ENCODE results near the gene TOX3. TPM values are rescaled to one million over a fixed set of nuclear protein-coding genes. Genes with fewer than 3 reads are reported as not detected.

TOX3 gene
- total RNA-seq, 1 donor: not detected

GRCh38 chr16:52547834-52548215 is 882 bp upstream of the TOX3 start:
- no peak overlapping the region for H3K4me3 ChIP-seq (ENCODE audit: low read depth, low read length)
- no peak for TF ChIP-seq CTCF (IDR thresholded peaks at IDR 0.05; ENCODE audit: insufficient read depth, low read length)
- DNase-seq (ENCODE audit: low read depth): no peak

- no peak overlapping the region for H3K4me3 ChIP-seq (ENCODE audit: low read depth, low read length)
- TF ChIP-seq CTCF (IDR thresholded peaks at IDR 0.05; ENCODE audit: insufficient read depth, low read length): no peak
- DNase-seq (ENCODE audit: low read depth): no peak
Observed at GRCh38 chr16:52546291-52547003, 496 bp downstream of the TOX3 start.

GRCh38 chr16:52545898-52546266 is 1.1 kb downstream of the TOX3 start:
- no peak for DNase-seq (ENCODE audit: low read depth)
- TF ChIP-seq CTCF (IDR thresholded peaks at IDR 0.05; ENCODE audit: insufficient read depth, low read length): no peak
- H3K4me3 ChIP-seq (ENCODE audit: low read depth, low read length): no peak overlapping the region

- no peak overlapping the region for H3K4me3 ChIP-seq (ENCODE audit: low read depth, low read length)
- DNase-seq (ENCODE audit: low read depth): no peak
- TF ChIP-seq CTCF (IDR thresholded peaks at IDR 0.05; ENCODE audit: insufficient read depth, low read length): no peak
Observed at GRCh38 chr16:52545222-52545897, 1.6 kb downstream of the TOX3 start.

GRCh38 chr16:52544703-52545102 is 2.2 kb downstream of the TOX3 start:
- TF ChIP-seq CTCF (IDR thresholded peaks at IDR 0.05; ENCODE audit: insufficient read depth, low read length): no peak
- H3K4me3 ChIP-seq (ENCODE audit: low read depth, low read length): no peak overlapping the region
- DNase-seq (ENCODE audit: low read depth): no peak

- no peak overlapping the region for H3K4me3 ChIP-seq (ENCODE audit: low read depth, low read length)
- DNase-seq (ENCODE audit: low read depth): no peak
- no peak for TF ChIP-seq CTCF (IDR thresholded peaks at IDR 0.05; ENCODE audit: insufficient read depth, low read length)
Observed at GRCh38 chr16:52543654-52544053, 3.3 kb downstream of the TOX3 start.

Data from fibroblast of the aortic adventitia (primary cell).